ENCODE results near the gene ZSWIM4. TPM values are rescaled to one million over a fixed set of nuclear protein-coding genes. Genes with fewer than 3 reads are reported as not detected.

The ZSWIM4 gene
- total RNA-seq, 1 experiment from 2014 or later, result 2.8 TPM

DNA sequence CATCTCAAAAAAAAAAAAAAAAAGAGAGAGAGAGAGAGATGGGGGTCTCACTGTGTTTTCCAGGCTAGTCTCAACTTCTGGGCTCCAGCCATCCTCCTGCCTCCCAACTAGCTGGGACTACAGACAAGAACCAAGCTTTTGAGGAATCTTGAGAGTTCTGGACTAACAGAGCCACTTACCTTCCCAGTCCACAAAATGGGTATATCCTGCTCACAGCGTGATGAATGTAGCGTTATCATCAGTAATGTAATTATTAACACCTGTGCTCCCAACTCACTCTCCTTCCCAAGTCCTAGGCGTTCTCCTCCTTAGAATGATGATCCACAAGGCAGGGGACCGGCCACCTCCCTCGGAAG is 77.1 kb downstream of the ZSWIM4 start:
- no peak for DNase-seq (ENCODE audit: low read depth)

DNA sequence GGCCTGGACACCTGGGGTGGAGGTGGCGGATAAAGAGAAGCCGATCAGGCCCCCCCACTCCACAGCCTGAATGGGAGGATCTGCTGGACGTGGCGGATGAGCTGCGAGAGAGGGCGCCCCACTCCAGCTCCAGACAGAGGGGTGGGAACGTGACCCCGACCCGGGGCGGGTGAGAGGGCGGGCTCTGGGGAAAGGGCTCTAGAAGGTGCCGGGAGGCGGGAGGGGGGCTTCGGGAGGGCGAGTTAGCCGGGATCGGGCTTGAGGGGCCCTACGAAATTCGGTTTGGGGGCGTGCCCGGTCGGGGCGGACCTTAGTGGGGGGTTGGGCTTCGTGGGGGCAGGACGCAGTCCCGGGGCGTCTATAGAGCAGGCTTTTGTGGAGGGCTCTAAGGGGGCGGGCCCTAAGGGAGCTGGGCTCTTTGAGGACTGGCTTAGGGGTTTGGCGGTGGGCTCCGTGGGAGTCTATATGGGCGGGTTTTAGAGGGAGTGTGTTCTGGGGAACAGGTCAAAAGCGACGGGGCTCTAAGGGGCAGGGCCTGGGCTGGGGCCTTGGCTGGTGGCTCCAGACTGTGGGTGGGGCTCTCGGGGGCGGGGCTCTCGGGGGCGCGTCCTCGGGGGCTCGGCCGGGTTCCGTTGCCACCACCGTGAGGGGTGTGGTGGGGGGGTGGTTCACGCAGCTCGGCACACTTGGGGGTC is 77.6 kb downstream of the ZSWIM4 start:
- peak; percentile 35 for DNase-seq (ENCODE audit: low read depth)

DNA sequence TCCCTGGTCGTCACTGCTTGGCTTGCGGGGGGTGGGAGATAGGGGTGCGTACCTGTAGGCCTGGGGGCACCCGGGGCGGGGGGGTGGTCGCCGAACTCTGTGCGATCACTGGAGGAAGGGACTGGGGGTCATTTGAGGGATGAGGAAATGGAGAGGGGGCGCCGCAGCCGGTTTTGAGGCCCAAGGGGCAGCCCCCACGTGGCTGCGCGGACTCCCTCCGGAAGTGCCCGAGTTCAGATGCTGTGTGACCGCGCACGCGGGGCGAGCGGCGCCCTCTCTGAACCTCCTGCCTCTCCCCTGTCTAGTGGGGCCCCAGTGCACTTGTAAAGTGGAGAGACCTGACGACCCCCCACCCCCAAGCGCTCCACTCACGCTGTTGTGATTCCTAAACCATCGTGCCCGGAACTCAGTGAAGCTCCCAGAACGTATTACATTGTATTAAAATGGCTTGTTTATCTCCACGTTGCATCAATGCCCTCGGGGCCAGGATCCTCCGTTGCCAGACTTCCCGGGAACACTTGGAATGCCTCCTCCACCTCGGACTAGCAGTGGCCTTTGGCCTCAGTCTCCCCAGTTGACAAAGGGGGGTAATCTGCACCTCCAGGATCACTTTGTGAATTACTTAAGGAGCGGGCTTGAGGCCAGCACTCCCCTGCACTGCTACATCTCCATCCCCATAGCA is 78.7 kb downstream of the ZSWIM4 start:
- DNase-seq (ENCODE audit: low read depth), result peak; percentile 50

DNA sequence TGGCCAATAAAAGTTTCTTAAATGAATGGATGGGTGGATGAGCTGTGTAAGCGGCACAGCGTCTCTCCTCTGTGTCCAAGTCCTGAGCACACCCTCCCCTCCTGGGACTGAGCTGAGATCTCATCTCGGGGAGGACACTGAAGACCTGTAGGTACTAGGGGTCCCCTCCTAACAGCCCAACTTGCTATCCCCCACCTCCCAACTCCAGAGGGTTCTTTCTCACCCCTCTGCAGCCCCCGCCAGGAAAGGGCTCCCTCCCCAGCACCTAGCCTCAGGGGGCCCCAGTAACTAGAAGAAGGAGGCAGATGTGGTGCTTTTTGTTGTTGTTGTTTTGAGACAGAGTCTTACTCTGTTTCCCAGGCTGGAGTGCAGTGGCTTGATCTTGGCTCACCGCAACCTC is 80.6 kb downstream of the ZSWIM4 start:
- no peak for DNase-seq (ENCODE audit: low read depth)

DNA sequence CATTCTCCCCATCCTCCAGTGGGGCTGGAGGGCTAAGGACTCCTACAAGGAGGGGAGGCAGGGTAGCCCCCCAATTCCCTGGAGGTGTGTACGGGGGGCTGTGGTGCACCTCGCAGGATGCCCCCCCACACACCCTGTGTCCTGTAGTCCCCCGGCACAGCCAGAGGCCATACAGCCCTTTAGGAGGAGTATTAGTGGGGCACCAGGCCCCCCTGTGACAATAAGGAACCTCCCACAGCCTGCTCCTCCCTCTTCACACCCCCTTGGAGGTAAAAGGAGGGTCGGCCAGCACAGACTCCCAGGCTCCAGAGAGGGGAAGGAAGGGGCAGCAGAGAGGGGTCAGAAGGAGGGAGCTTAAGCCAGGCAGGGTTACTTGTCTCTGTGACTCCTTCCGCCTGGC is 81.6 kb downstream of the ZSWIM4 start, which contains the start of gene NANOS3:
Gene NANOS3 (plus strand): TSS at position 301 of the 400 bp plus-strand sequence. CDS start 115 bp downstream, outside the sequence.
- DNase-seq (ENCODE audit: low read depth), result no peak

- DNase-seq (ENCODE audit: low read depth), result no peak
These were observed 82.1 kb downstream of the ZSWIM4 start for GRCh38 chr19:13877303-13877702.

GRCh38 chr19:13880059-13881043 is 85.1 kb downstream of the ZSWIM4 start:
- DNase-seq (ENCODE audit: low read depth), result peak; percentile 92

DNA sequence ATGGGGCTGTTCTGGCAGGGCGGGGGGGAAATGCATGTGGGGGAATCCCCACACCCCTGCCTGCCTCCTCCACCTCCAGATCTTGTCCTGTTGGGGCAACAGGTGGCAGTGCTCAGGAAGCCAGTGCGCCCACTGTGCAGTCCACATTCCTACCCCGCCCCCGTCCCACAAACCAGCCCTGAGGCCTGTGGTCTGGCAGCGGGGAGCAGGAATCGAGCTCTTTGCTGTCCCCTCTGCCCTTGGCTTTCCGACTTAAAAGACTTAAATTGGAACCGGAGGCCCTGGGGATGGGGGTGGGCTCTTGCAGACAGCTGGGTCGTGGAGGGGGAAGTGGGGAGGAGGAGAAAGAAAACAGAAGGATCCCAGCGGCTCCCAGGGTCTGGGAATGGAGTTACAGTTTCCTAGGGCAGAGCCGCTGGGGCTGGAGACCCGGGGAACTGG is 86.0 kb downstream of the ZSWIM4 start:
- peak; percentile 86 for DNase-seq (ENCODE audit: low read depth)

Other genes starting within 250 kb of the ZSWIM4 start
- gene MRI1, start 30.9 kb upstream of the ZSWIM4 start, total RNA-seq (2014; rRNA removed; shearing (Covaris generic)), result 24.9 and 52.5 TPM in 2 replicates
- 213 and 223 TPM in 2 replicates for gene C19orf53, start 21.0 kb upstream of the ZSWIM4 start, total RNA-seq (2014; rRNA removed; shearing (Covaris generic))
- gene NANOS3, start 81.7 kb downstream of the ZSWIM4 start, total RNA-seq (2014; rRNA removed; shearing (Covaris generic)), result 1.3 TPM in 1 of 2 replicates, not detected in the other
- 1.6 and 2.1 TPM in 2 replicates for gene BRME1, start 110.7 kb downstream of the ZSWIM4 start, total RNA-seq (2014; rRNA removed; shearing (Covaris generic))
- gene CC2D1A, start 110.8 kb downstream of the ZSWIM4 start, total RNA-seq (2014; rRNA removed; shearing (Covaris generic)), result 14.7 and 15.7 TPM in 2 replicates
- gene PODNL1, start 143.0 kb downstream of the ZSWIM4 start, total RNA-seq (2014; rRNA removed; shearing (Covaris generic)), result 3.2 and 4.2 TPM in 2 replicates
- gene DCAF15, start 157.1 kb downstream of the ZSWIM4 start, total RNA-seq (2014; rRNA removed; shearing (Covaris generic)), result 21.1 and 23.5 TPM in 2 replicates
- gene RFX1, start 210.9 kb downstream of the ZSWIM4 start, total RNA-seq (2014; rRNA removed; shearing (Covaris generic)), result 1.7 and 2.1 TPM in 2 replicates
- gene RLN3, start 232.7 kb downstream of the ZSWIM4 start, total RNA-seq (2014; rRNA removed; shearing (Covaris generic)), result not detected in 2 replicates
- gene IL27RA, start 236.3 kb downstream of the ZSWIM4 start, total RNA-seq (2014; rRNA removed; shearing (Covaris generic)), result 2.3 TPM in 2 replicates